ENCODE data around the gene CYP1A2.

- TF ChIP-seq EZH2phosphoT487 (IDR thresholded peaks at IDR 0.05; ENCODE audit: insufficient read depth, low read depth), result no peak
- no peak for TF ChIP-seq EZH2 (IDR thresholded peaks at IDR 0.05; ENCODE audit: insufficient read depth, poor library complexity, severe bottlenecking)
These were observed 15.4 kb upstream of the CYP1A2 start for GRCh38 chr15:74733269-74733668.

All from GM23248 (cell line).